HepG2 (cell line): Measurements from ENCODE around the gene TNFRSF1B. TPM values are rescaled to one million over a fixed set of nuclear protein-coding genes. Genes with fewer than 3 reads are reported as not detected.

Experiments used
- ATAC-seq: fragments of 200-7000 bp; cut with Tn5 transposase; 3 replicates; pipeline ENCODE4 v1.9.1; 2020; ENCODE audit warnings: mild to moderate bottlenecking, moderate library complexity
- BruUV-seq: library from RNA; stranded (reverse); fragments of 400-500 nt; replicated peaks from 2 replicates; lab custom pipeline; 2021; lab: Mats Ljungman, UMichigan
- CTCF ChIA-PET: fragments of 300-600 bp; formaldehyde crosslinking; extraction: SDS; loops from one replicate; lab custom pipeline; 2021; ENCODE audit warnings: low total read pairs, inconsistent platforms, low intra/inter-chr PET ratio; lab: Yijun Ruan, JAX
- POLR2A ChIA-PET: fragments of 350-600 bp; sonication (Branson Sonifier 250); formaldehyde crosslinking; loops from one replicate; lab custom pipeline; 2020; ENCODE audit warnings: antibody characterized with exemption, inconsistent platforms; lab: Yijun Ruan, JAX
- DNase-seq: peaks from one replicate; pipeline ENCODE4 v3.0.0-alpha.2; 2015; ENCODE audit warnings: low spot score
- FAIRE-seq: peaks from 3 replicates; lab custom pipeline; 2011; peaks lifted over from hg19 to GRCh38; lab: Jason Lieb, UNC
- H2AFZ ChIP-seq: one replicate; pipeline ENCODE4 v1.6.1; 2011; ENCODE audit warnings: low read length, inconsistent platforms
- H3K27ac ChIP-seq: fragments of 300-600 bp; 3 replicates; pipeline ENCODE4 v1.8.0; 2011; ENCODE audit warnings: mixed run types, mild to moderate bottlenecking, mixed read lengths, low read length, inconsistent platforms; ENCODE audit not compliant: insufficient read depth; ENCODE audit errors: extremely low read length
- H3K27me3 ChIP-seq, 2 experiments: fragments of 200-600 bp in 1 of 2; 2 replicates in 1 of 2; 3 replicates in 1 of 2; pipeline versions ENCODE4 v1.6.0 to v1.8.0; 2011; ENCODE audit warnings: low read length in 2 of 2, mild to moderate bottlenecking in 2 of 2, moderate library complexity in 2 of 2, inconsistent platforms in 1 of 2; ENCODE audit not compliant: insufficient read depth in 2 of 2, control insufficient read depth in 1 of 2
- H3K36me3 ChIP-seq, 2 experiments: fragments of 200-600 bp in 1 of 2; replicated peaks in 1 of 2; 2 replicates in 1 of 2; 3 replicates in 1 of 2; pipeline versions ENCODE4 v1.5.1 to v1.8.0; 2011; ENCODE audit warnings: low read length in 2 of 2, inconsistent platforms in 1 of 2; ENCODE audit not compliant: insufficient read depth in 2 of 2, control insufficient read depth in 1 of 2
- H3K4me1 ChIP-seq: 2 replicates; pipeline ENCODE4 v1.5.1; 2012; ENCODE audit warnings: low read length, inconsistent platforms; ENCODE audit not compliant: insufficient read depth
- H3K4me2 ChIP-seq: 2 replicates; pipeline ENCODE4 v1.6.0; 2011; ENCODE audit warnings: low read depth, low read length, inconsistent platforms
- H3K4me3 ChIP-seq, 3 experiments: fragments of 200-600 bp in 1 of 3; sonication (generic), shearing (Covaris generic) in 1 of 3; replicated peaks in 1 of 3; 2 replicates each; pipeline ENCODE4 v1.5.1; 2011 to 2016; ENCODE audit warnings: low read length in 3 of 3, inconsistent platforms in 2 of 3, low read depth in 2 of 3, mild to moderate bottlenecking in 2 of 3, control low read depth in 1 of 3, mixed read lengths in 1 of 3; ENCODE audit not compliant: insufficient read depth in 1 of 3
- H3K79me2 ChIP-seq: one replicate; pipeline ENCODE4 v1.6.1; 2011; ENCODE audit warnings: low read length, inconsistent platforms; ENCODE audit not compliant: insufficient read depth
- H3K9ac ChIP-seq: 2 replicates; pipeline ENCODE4 v1.6.0; 2011; ENCODE audit warnings: mild to moderate bottlenecking, low read depth, low read length, inconsistent platforms; ENCODE audit not compliant: insufficient read depth
- H3K9me3 ChIP-seq: 2 replicates; pipeline ENCODE4 v1.5.1; 2012; ENCODE audit warnings: mild to moderate bottlenecking, low read length
- H4K20me1 ChIP-seq: 2 replicates; pipeline ENCODE4 v1.6.0; 2011; ENCODE audit warnings: inconsistent platforms, mild to moderate bottlenecking, low read length, moderate library complexity; ENCODE audit not compliant: insufficient read depth
- CAMTA2 ChIP-seq: sonication (generic); formaldehyde crosslinking; IDR thresholded peaks from 2 replicates; pipeline ENCODE4 v1.4.0; 2020; ENCODE audit warnings: mild to moderate bottlenecking, missing genetic modification reagents, borderline replicate concordance
- EZH2 ChIP-seq: conservative IDR thresholded peaks from 2 replicates; pipeline ENCODE4 v1.6.1; 2012; ENCODE audit warnings: mild to moderate bottlenecking, low read depth, low read length, moderate library complexity
- IKZF1 ChIP-seq: fragments of 450-650 bp; IDR thresholded peaks from 2 replicates; pipeline ENCODE4 v1.7.1; 2016
- KAT2B ChIP-seq: fragments of 150-350 bp; IDR thresholded peaks from 2 replicates; pipeline ENCODE4 v1.6.1; 2014; ENCODE audit warnings: low read depth, low read length, borderline replicate concordance
- KLF16 ChIP-seq, 2 experiments: sonication (generic) in 1 of 2; formaldehyde crosslinking in 1 of 2; IDR thresholded peaks; 2 replicates each; pipeline versions ENCODE4 v1.6.1 to v1.8.0; 2016 to 2023; ENCODE audit warnings: missing genetic modification reagents in 2 of 2, missing compliant biosample characterization in 1 of 2
- KMT2A ChIP-seq: sonication (generic); formaldehyde crosslinking; IDR thresholded peaks from 2 replicates; pipeline ENCODE4 v1.4.0; 2020; ENCODE audit warnings: missing genetic modification reagents
- NONO ChIP-seq, 2 experiments: fragments of 450-650 bp in 1 of 2; sonication (generic) in 1 of 2; formaldehyde crosslinking in 1 of 2; IDR thresholded peaks in 1 of 2; conservative IDR thresholded peaks in 1 of 2; 2 replicates each; pipeline versions ENCODE4 v1.6.1 to v1.8.0; 2017 to 2022; ENCODE audit warnings: mild to moderate bottlenecking in 1 of 2, missing genetic modification reagents in 1 of 2, moderate library complexity in 1 of 2
- RBM39 ChIP-seq: fragments of 200-400 bp; formaldehyde crosslinking; IDR thresholded peaks from one replicate; pipeline ENCODE4 v1.6.1; 2018; ENCODE audit warnings: antibody characterized with exemption, mild to moderate bottlenecking, low read depth, low read length; ENCODE audit not compliant: poor library complexity, severe bottlenecking
- SAP130 ChIP-seq: IDR thresholded peaks from 2 replicates; pipeline ENCODE4 v1.6.1; 2016; ENCODE audit warnings: low read depth
- TEAD3 ChIP-seq: optimal IDR thresholded peaks from 2 replicates; pipeline ENCODE3; 2016; ENCODE audit warnings: borderline replicate concordance
- TIGD3 ChIP-seq: sonication (generic); formaldehyde crosslinking; IDR thresholded peaks from 2 replicates; pipeline ENCODE4 v1.5.1; 2020; ENCODE audit warnings: mild to moderate bottlenecking, missing genetic modification reagents, borderline replicate concordance
- YY1 ChIP-seq: IDR thresholded peaks from 2 replicates; pipeline ENCODE4 v1.6.1; 2011; ENCODE audit warnings: low read length, low read depth, moderate library complexity, mild to moderate bottlenecking; ENCODE audit not compliant: insufficient read depth, insufficient replicate concordance
- ZFP1 ChIP-seq: IDR thresholded peaks from 2 replicates; pipeline ENCODE4 v1.6.1; 2016
- ZNF121 ChIP-seq: sonication (generic); formaldehyde crosslinking; IDR thresholded peaks from 2 replicates; pipeline ENCODE4 v1.5.0; 2020; ENCODE audit warnings: mild to moderate bottlenecking, missing genetic modification reagents
- ZNF205 ChIP-seq: IDR thresholded peaks from 2 replicates; pipeline ENCODE4 v1.6.1; 2018; ENCODE audit warnings: missing biosample characterization, missing genetic modification reagents
- ZNF225 ChIP-seq: sonication (generic); formaldehyde crosslinking; IDR thresholded peaks from 2 replicates; pipeline ENCODE4 v1.4.0; 2020; ENCODE audit warnings: mild to moderate bottlenecking, missing genetic modification reagents
- ZNF235 ChIP-seq: sonication (generic); formaldehyde crosslinking; IDR thresholded peaks from 2 replicates; pipeline ENCODE4 v1.8.1; 2023; ENCODE audit warnings: mild to moderate bottlenecking, missing genetic modification reagents, borderline replicate concordance
- ZNF282 ChIP-seq: fragments of 450-650 bp; IDR thresholded peaks from 2 replicates; pipeline ENCODE4 v1.6.1; 2018; ENCODE audit not compliant: partially characterized antibody
- ZNF512B ChIP-seq: sonication (generic); formaldehyde crosslinking; IDR thresholded peaks from 2 replicates; pipeline ENCODE4 v1.5.1; 2020; ENCODE audit warnings: missing genetic modification reagents, mild to moderate bottlenecking, borderline replicate concordance
- ZSCAN21 ChIP-seq: sonication (generic); formaldehyde crosslinking; IDR thresholded peaks from 2 replicates; pipeline ENCODE4 v1.8.0; 2022; ENCODE audit warnings: mild to moderate bottlenecking, missing genetic modification reagents, moderate library complexity, borderline replicate concordance
- WGBS: methylation state at CpG from one replicate; pipeline ENCODE4 v1.1.6; 2017; ENCODE audit warnings: low lambda C conversion rate; 5-methylcytosine and 5-hydroxymethylcytosine counted together
- in situ Hi-C: cut with HindIII; loops from 2 replicates; pipeline ENCODE4 v1.10.0; 2017; ENCODE audit warnings: low pct_unique_long_range_greater_than_20kb; ENCODE audit not compliant: extremely low pct_ligation_motif_present
- intact Hi-C: fragments of 100-400 bp; cut with micrococcal nuclease; formaldehyde crosslinking; loops from one replicate; pipeline ENCODE4 v1.10.0; 2022; ENCODE audit not compliant: unreplicated experiment
- polyA plus RNA-seq, 8 experiments: library from polyadenylated mRNA; depleted of rRNA in 3 of 8; stranded (reverse) in 7 of 8; unstranded in 1 of 8; fragments of >200 nt; fragmentation: Illumina TruSeq in 4 of 8; extraction: Trizol in 4 of 8; gene quantifications; 2 replicates each; pipeline versions ENCODE4 v1.2.1 to v1.2.3, GENCODE V29; 2011 to 2016; ENCODE audit warnings: low read depth in 4 of 8, missing spikeins in 1 of 8, mixed read lengths in 1 of 8; ENCODE audit not compliant: insufficient read depth in 1 of 8
- total RNA-seq, 5 experiments: library from RNA; depleted of rRNA; stranded (reverse); fragments of >200 nt; fragmentation: Illumina TruSeq; extraction: Trizol; gene quantifications; 2 replicates each; pipeline ENCODE4 v1.2.3, GENCODE V29; 2016; ENCODE audit warnings: low read depth in 1 of 5

Gene TNFRSF1B
- total and polyA plus RNA-seq, 2 of the 13 experiments (the other 11 are each of a cell fraction or from before 2014, with no cell fraction given), result 0.04 to 0.11 TPM

- CTCF ChIA-PET, result no interaction called here
- WGBS, result no CpG with 5 or more reads among the region's 4 CpGs
Observed at GRCh38 chr1:12140016-12140415, 26.8 kb upstream of the TNFRSF1B start.

GRCh38 chr1:12140515-12141162 is 26.2 kb upstream of the TNFRSF1B start:
- Histone ChIP-seq H3K79me2 (no peaks in the 10 kb centered on the region), H3K27ac (no peak overlapping the region), H3K9me3 (no peaks in the 10 kb centered on the region), H2AFZ (no peak overlapping the region), H3K27me3 (peaks cover 5 to 55% of the 10 kb centered on the region in 2 experiments; a peak in 4 of 5 replicates), H3K9ac (no peak overlapping the region), H3K36me3 (no peaks in the 10 kb centered on the region), H3K4me1 (peaks cover 17% of the 10 kb centered on the region), H4K20me1 (no peaks in the 10 kb centered on the region), H3K4me3 (no peak overlapping the region), H3K4me2 (no peak overlapping the region)
- in situ Hi-C loops (no loop called here), intact Hi-C loops (no loop called here)
- ChIA-PET CTCF (no interaction called here), POLR2A (no interaction called here)
- WGBS, result 25% methylated on average over 11 of the region's 12 CpGs
- DNase-seq, result no peak
- no TSS peak for BruUV-seq
- no peak for ATAC-seq
- FAIRE-seq, result no peak
- TF ChIP-seq ZNF282 (no peak), YY1 (no peak), TEAD3 (no peak), RBM39 (no peak), ZNF512B (CRISPR knock-in tag) (no peak), TIGD3 (CRISPR knock-in tag) (no peak), ZNF235 (CRISPR knock-in tag) (no peak), ZNF121 (CRISPR knock-in tag) (no peak), ZSCAN21 (CRISPR knock-in tag) (no peak), KMT2A (no peak)

More at GRCh38 chr1:12140016-12140415, 26.8 kb upstream of the TNFRSF1B start:
- Histone ChIP-seq H3K4me1 (peaks cover 17% of the 10 kb centered on the region), H3K79me2 (no peaks in the 10 kb centered on the region), H3K4me3 (no peak overlapping the region), H3K4me2 (no peak overlapping the region), H3K27ac (no peak overlapping the region), H2AFZ (no peak overlapping the region), H3K36me3 (no peaks in the 10 kb centered on the region), H3K27me3 (peaks cover 5 to 49% of the 10 kb centered on the region in 2 experiments; a peak in 4 of 5 replicates), H4K20me1 (no peaks in the 10 kb centered on the region), H3K9ac (no peak overlapping the region), H3K9me3 (no peaks in the 10 kb centered on the region)
- no peak for ATAC-seq
- FAIRE-seq, result no peak
- POLR2A ChIA-PET, result no interaction called here
- TF ChIP-seq KLF16 (CRISPR knock-in tag; IDR thresholded peaks at IDR 0.05) (no peak), NONO (IDR thresholded peaks at IDR 0.05) (no peak), NONO (CRISPR knock-in tag; conservative IDR thresholded peaks at IDR 0.05) (no peak), ZFP1 (no peak), IKZF1 (no peak), EZH2 (no peak), CAMTA2 (no peak), KAT2B (no peak), SAP130 (CRISPR knock-in tag) (no peak), ZNF205 (no peak), ZNF225 (CRISPR knock-in tag) (no peak)
- in situ Hi-C loops, result no loop called here
- BruUV-seq, result no TSS peak
- intact Hi-C loops, result no loop called here
- DNase-seq, result no peak
